Ovary (tissue), 3 donors: ENCODE results near the gene RRP36.

ENCODE experiments used
- POLR2A ChIP-seq: fragments of 450-650 bp; IDR thresholded peaks from one replicate; pipeline ENCODE4 v1.6.1; 2017; ENCODE audit warnings: antibody characterized with exemption, mild to moderate bottlenecking, moderate library complexity
- TF ChIP-seq, protein P1 (sequence below), 3 donors: fragments of 450-650 bp in 2 of 3; fragments of 200-600 bp in 1 of 3; IDR thresholded peaks; one replicate each; pipeline versions ENCODE4 v1.5.1 to v1.8.0; 2016 to 2022; ENCODE audit warnings: antibody characterized with exemption in 3 of 3, mild to moderate bottlenecking in 1 of 3
- donor health status: DM: no; HTN: no; CAD: no.

DNA sequence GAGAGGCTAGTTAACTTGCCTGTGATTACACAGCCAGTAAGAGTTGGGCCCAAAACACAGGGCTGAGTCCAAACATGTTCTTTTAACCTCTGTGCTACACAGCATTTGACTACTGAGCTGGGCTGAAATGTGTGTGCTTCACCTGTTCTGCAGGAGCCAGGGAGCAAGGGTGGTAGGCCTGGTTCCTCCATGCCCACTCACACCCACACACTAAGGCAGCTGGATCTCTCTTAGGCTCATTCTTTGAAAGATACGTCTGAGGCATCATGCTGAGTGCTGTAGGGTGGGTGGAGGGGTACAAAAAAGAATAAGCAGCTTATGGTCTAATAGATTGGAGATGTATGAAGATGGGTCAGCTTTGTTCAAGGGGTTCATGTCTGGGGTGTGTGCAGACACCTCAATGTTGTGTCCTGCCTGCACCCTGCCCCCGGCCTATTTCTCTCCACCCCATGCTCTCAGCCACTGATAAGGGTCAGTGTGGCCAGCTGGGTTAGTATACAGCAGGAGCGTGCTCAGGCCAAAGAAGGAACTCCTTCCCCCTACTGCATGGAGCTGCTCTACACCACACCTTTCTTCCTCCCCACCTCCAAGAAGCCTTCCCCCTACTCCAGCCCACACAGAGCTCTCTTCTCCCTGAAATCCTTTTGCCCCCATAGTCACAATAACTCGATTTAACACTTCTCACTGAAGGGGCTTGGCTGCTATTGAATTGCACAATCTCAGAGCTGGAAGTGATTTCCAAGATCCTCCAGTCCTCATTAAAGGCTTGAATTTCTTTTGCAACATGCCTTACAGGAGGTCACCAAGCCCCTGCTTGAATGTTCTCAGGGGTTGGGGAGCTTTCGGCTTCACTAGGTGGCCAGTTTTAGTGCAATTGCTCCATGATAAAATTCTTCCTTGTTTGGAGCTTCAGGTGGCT, 33.6 kb upstream of the RRP36 start:
- TF ChIP-seq, protein P1, sequence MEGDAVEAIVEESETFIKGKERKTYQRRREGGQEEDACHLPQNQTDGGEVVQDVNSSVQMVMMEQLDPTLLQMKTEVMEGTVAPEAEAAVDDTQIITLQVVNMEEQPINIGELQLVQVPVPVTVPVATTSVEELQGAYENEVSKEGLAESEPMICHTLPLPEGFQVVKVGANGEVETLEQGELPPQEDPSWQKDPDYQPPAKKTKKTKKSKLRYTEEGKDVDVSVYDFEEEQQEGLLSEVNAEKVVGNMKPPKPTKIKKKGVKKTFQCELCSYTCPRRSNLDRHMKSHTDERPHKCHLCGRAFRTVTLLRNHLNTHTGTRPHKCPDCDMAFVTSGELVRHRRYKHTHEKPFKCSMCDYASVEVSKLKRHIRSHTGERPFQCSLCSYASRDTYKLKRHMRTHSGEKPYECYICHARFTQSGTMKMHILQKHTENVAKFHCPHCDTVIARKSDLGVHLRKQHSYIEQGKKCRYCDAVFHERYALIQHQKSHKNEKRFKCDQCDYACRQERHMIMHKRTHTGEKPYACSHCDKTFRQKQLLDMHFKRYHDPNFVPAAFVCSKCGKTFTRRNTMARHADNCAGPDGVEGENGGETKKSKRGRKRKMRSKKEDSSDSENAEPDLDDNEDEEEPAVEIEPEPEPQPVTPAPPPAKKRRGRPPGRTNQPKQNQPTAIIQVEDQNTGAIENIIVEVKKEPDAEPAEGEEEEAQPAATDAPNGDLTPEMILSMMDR (IDR thresholded peaks at IDR 0.05): no peak
- TF ChIP-seq POLR2A: no peak
